Suppressor macrophage treated with lipopolysaccharide for 1 hour (primary cell): ENCODE measurements around the gene SUCLG1.

ENCODE experiments used
- DNase-seq, 3 donors: peaks; one replicate each; pipeline ENCODE4 v3.0.0-alpha.2; 2020 to 2022

Gene SUCLG1

GRCh38 chr2:84460670-84461069, 1.6 kb upstream of the SUCLG1 start:
- no peak for DNase-seq

- DNase-seq: peak in 2 of 3 donors; percentile 17 to 27
These were observed 907 bp upstream of the SUCLG1 start for GRCh38 chr2:84459944-84460429.

- DNase-seq: peak in 1 of 3 donors; percentile 23
These were observed 496 bp downstream of the SUCLG1 start for GRCh38 chr2:84458551-84459017.

- DNase-seq: no peak
These were observed 1.4 kb downstream of the SUCLG1 start for GRCh38 chr2:84457686-84458085.

- DNase-seq: peak; percentile 48 to 55 (median 52)
These were observed 2.9 kb downstream of the SUCLG1 start for GRCh38 chr2:84456156-84456555.

GRCh38 chr2:84454581-84454980, 4.5 kb downstream of the SUCLG1 start:
- DNase-seq: no peak

- no peak for DNase-seq
These were observed 6.5 kb downstream of the SUCLG1 start for GRCh38 chr2:84452624-84453023.

GRCh38 chr2:84451579-84451978, 7.5 kb downstream of the SUCLG1 start:
- DNase-seq: no peak

GRCh38 chr2:84450288-84451227, 8.5 kb downstream of the SUCLG1 start:
- DNase-seq: peak in 1 of 3 donors; percentile 15

- no peak for DNase-seq
These were observed 9.4 kb downstream of the SUCLG1 start for GRCh38 chr2:84449711-84450110.

- no peak for DNase-seq
These were observed 10.0 kb downstream of the SUCLG1 start for GRCh38 chr2:84449055-84449454.

- no peak for DNase-seq
These were observed 15.6 kb downstream of the SUCLG1 start for GRCh38 chr2:84443477-84443876.

GRCh38 chr2:84442888-84443287, 16.2 kb downstream of the SUCLG1 start:
- no peak for DNase-seq

- no peak for DNase-seq
These were observed 17.6 kb downstream of the SUCLG1 start for GRCh38 chr2:84441505-84441904.

- DNase-seq: peak in 2 of 3 donors; percentile 9 to 24
These were observed 18.0 kb downstream of the SUCLG1 start for GRCh38 chr2:84441036-84441435.

GRCh38 chr2:84435345-84436025, 23.6 kb downstream of the SUCLG1 start:
- no peak for DNase-seq

GRCh38 chr2:84429328-84429727, 29.8 kb downstream of the SUCLG1 start:
- no peak for DNase-seq

- DNase-seq: no peak
These were observed 31.6 kb downstream of the SUCLG1 start for GRCh38 chr2:84427235-84428138.

GRCh38 chr2:84425310-84425709, 33.8 kb downstream of the SUCLG1 start:
- no peak for DNase-seq

- DNase-seq: peak in 1 of 3 donors; percentile 7
These were observed 34.9 kb downstream of the SUCLG1 start for GRCh38 chr2:84424152-84424551.

- DNase-seq: no peak
These were observed 37.3 kb downstream of the SUCLG1 start for GRCh38 chr2:84421791-84422190.

GRCh38 chr2:84421197-84421596, 37.9 kb downstream of the SUCLG1 start:
- DNase-seq: no peak
